Right cardiac atrium (tissue), 5 donors: Measurements from ENCODE around the gene STX16. TPM values are rescaled to one million over a fixed set of nuclear protein-coding genes. Genes with fewer than 3 reads are reported as not detected.

Source experiments
- ATAC-seq, 2 donors: fragments of 200-7000 bp; cut with Tn5 transposase; one replicate each; pipeline versions ENCODE4 v1.8.0 to v1.9.1; 2020; ENCODE audit warnings: moderate library complexity in 2 of 2, mild to moderate bottlenecking in 1 of 2
- DNase-seq, 3 donors: peaks; one replicate each; pipeline ENCODE4 v3.0.0-alpha.2; 2020
- H3K27ac ChIP-seq: one replicate; pipeline ENCODE4 v1.5.1; 2013; ENCODE audit warnings: mild to moderate bottlenecking, low read length, control low read depth, moderate library complexity
- H3K27me3 ChIP-seq: one replicate; pipeline ENCODE4 v1.6.1; 2013; ENCODE audit not compliant: control insufficient read depth, insufficient read depth
- H3K4me1 ChIP-seq: one replicate; pipeline ENCODE4 v1.6.1; 2013; ENCODE audit warnings: low read length; ENCODE audit not compliant: control insufficient read depth, insufficient read depth
- H3K4me3 ChIP-seq: one replicate; pipeline ENCODE4 v1.5.1; 2013; ENCODE audit warnings: low read length, control low read depth
- H3K9me3 ChIP-seq: one replicate; pipeline ENCODE4 v1.6.1; 2013; ENCODE audit warnings: low read length; ENCODE audit not compliant: control insufficient read depth
- WGBS: extraction: QIAGEN DNeasy Blood & Tissue Kit; methylation state at CpG from one replicate; pipeline ENCODE4 v1.1.7; 2013; 5-methylcytosine and 5-hydroxymethylcytosine counted together
- intact Hi-C, 4 donors: fragments of 100-400 bp; cut with DNase I; formaldehyde crosslinking; loops; one replicate each; pipeline versions ENCODE4 v1.11.0 to v1.14.0; 2022 to 2023
- polyA plus RNA-seq: library from polyadenylated mRNA; stranded (reverse); fragments of 200-250 nt; gene quantifications from one replicate; pipeline ENCODE4 v1.2.3, GENCODE V29; 2013
- total RNA-seq, 4 donors: library from RNA; stranded (reverse); fragmentation: NEBNext Ultra II Directional; extraction: Animal tissue kit (Norgen Biotek cat#: 25700); gene quantifications; one replicate each; pipeline ENCODE4 v1.2.1, GENCODE V29; 2021
- donor health status: healthy with polysubstance abuse.
- donor health status: DM: no; HTN: yes; CAD: no.
- donor health status: DM: no; HTN: no; CAD: no.
- donor health status: DM: no; HTN: yes; CAD: no; lungs with severe emphysema.
- donor health status: DM: yes; HTN: yes; CAD: no.

The STX16 gene
- total and polyA plus RNA-seq, 5 donors, result 28.0 to 35.0 (median 33.0) TPM

DNA sequence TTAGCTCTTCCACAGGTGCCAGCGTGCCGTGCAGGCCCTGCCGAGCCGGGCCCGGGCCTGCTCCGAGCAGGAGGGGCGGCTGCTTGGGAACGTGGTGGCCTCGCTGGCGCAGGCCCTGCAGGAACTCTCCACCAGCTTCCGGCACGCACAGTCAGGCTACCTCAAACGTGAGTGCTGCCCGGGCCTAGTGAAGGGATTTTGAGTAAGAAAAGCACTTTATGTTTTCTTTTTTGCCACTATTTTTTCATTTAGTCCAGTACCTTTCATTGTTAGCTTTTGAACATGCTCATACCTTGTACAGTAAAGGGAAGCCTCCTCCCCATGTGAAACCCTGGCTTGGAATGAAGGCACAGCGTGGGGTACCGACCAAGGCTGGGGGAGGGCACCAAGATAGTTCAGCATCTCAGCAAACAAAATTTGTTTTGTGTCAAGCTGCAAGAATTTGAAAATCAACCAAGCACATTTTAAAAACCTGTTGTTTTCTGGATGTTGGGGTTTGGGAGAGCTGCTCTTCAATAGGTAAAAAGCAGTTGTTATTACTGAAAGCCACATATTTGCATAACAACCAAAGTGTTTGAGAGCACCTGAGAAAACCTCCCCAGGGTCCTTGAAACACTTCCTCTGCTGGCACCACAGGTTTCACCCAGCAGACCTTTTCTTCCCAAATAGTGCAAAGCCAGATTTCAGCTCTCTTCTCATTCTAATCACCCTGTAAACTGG is 18.4 kb downstream of the STX16 start:
- no peak overlapping the region for H3K4me3 ChIP-seq
- no peak for DNase-seq
- intact Hi-C loops, result no loop called here
- no peak overlapping the region for H3K27ac ChIP-seq
- no peaks in the 10 kb centered on the region for H3K27me3 ChIP-seq
- 72% methylated on average over 16 of the region's 16 CpGs for WGBS
- no peaks in the 10 kb centered on the region for H3K4me1 ChIP-seq
- ATAC-seq, result no peak
- H3K9me3 ChIP-seq, result no peaks in the 10 kb centered on the region

DNA sequence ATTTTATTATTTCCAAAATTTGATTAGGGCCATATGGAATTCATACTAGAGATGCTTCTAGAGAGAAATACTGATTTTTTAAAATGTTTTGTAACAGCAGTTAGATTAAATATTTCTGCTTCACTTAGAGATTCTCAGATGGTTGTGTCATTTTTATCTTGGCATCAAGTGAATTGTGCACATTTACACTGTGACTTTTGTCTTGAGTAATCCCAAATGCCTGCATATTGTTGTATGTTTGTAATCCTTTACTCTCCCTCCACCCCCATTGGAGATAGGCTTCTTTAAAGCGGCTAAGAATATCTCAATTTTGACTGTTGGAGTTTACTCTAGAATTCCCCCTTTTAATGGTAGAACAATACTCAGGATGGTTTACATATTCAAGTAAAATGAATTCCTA is 19.0 kb downstream of the STX16 start:
- H3K27me3 ChIP-seq, result no peaks in the 10 kb centered on the region
- H3K27ac ChIP-seq, result no peak overlapping the region
- H3K9me3 ChIP-seq, result no peaks in the 10 kb centered on the region
- intact Hi-C loops, result no loop called here
- no peak overlapping the region for H3K4me3 ChIP-seq
- 82% methylated on average over 1 of the region's 1 CpG for WGBS
- DNase-seq (no peak), ATAC-seq (no peak)
- H3K4me1 ChIP-seq, result no peaks in the 10 kb centered on the region

DNA sequence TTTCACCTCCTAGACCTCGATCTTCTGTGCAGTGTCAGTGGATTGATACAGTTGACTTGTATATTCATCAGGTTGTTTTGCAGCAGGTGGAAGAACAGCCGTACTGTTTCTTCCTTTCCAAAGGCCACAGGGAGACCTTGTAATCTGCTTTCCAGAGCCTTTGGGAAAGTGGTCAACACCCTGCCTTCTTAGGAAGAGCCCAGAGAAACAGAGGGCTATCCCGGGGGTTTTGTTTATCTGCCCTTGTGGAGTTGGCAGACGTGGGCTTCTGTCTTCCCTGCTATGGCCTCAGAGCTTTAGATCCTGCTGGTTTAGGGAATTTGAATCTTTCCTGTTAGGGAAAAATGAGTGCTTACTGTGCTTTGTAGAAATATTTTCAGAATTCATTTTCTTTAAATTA is 19.6 kb downstream of the STX16 start:
- Histone ChIP-seq H3K9me3 (no peaks in the 10 kb centered on the region), H3K4me3 (no peak overlapping the region), H3K27ac (no peak overlapping the region), H3K27me3 (no peaks in the 10 kb centered on the region), H3K4me1 (no peaks in the 10 kb centered on the region)
- WGBS, result 54% methylated on average over 4 of the region's 4 CpGs
- no peak for DNase-seq
- ATAC-seq, result no peak
- intact Hi-C loops, result no loop called here

DNA sequence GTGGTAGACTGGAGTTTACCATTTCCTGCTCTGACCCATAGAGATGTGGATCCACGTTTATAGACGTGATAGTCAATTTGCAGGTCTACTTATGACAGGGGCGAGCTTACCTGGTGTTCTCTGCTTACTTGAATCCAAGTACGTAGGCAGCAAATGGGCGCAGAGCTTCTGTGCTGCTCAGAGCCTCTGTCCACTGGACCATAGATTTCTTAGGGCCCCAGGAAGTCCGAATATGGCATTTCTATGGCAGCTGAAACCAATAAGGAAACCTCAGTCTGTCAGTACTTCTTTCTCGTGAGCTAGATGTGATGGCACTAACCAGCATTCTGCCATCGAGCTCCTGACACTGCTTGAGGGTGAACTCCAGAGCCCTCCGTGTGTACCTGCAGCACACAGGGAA is 22.0 kb downstream of the STX16 start:
- DNase-seq (no peak), ATAC-seq (no peak)
- intact Hi-C loops, result no loop called here
- whole genome bisulfite sequencing, result 92% methylated on average over 9 of the region's 9 CpGs
- Histone ChIP-seq H3K9me3 (no peaks in the 10 kb centered on the region), H3K4me1 (no peaks in the 10 kb centered on the region), H3K27me3 (no peaks in the 10 kb centered on the region), H3K4me3 (no peak overlapping the region), H3K27ac (no peak overlapping the region)

DNA sequence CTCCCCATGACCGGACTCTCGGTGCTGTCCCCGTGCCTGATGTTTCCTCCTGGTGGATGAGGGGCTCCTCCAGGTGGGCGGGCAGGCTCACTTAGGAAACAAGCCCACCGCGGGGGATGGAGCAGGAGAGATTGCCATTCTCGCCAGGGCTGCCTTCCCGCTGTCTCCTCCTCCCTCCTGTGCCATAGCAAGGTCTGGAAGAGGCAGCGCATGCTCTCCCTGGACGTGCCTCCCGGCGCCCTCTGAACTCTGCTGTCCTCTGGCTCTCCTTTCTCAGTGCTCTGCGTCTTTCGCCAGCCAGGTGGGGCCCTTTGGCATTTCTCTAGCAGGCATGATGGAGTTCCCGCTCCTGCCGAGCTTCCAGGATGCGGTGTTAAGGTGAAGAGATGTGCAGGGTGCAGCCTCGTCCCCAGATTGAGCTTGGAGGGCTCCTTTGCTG is 24.1 kb downstream of the STX16 start:
- intact Hi-C loops, result no loop called here
- Histone ChIP-seq H3K27ac (no peak overlapping the region), H3K27me3 (no peaks in the 10 kb centered on the region), H3K4me1 (no peaks in the 10 kb centered on the region), H3K4me3 (no peak overlapping the region), H3K9me3 (no peaks in the 10 kb centered on the region)
- ATAC-seq, result no peak
- WGBS, result 87% methylated on average over 18 of the region's 18 CpGs
- peak in 1 of 3 donors; percentile 27 for DNase-seq

DNA sequence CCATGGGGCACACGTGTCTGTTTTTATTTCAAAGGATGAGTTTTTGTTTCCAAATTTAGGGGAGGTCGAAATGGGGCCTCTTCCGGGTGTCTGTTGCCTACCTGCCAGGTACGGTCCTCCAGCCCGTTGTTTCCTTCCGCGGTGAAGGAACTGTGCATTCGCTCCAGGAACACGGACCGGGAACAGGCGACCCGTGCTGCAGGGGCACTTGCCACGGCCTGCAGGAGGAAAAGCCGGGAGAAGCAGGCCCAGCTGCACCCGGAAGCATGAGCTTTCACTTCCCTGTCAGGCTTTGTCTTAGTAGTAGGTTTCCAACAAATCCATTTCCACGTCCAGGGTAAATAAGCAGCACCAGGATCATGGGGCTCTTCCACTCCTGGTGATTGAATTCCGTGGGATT is 24.6 kb downstream of the STX16 start:
- 89% methylated on average over 17 of the region's 17 CpGs for WGBS
- intact Hi-C loops, result no loop called here
- Histone ChIP-seq H3K27ac (no peak overlapping the region), H3K27me3 (no peaks in the 10 kb centered on the region), H3K4me3 (no peak overlapping the region), H3K9me3 (no peaks in the 10 kb centered on the region), H3K4me1 (no peaks in the 10 kb centered on the region)
- DNase-seq (no peak), ATAC-seq (no peak)

DNA sequence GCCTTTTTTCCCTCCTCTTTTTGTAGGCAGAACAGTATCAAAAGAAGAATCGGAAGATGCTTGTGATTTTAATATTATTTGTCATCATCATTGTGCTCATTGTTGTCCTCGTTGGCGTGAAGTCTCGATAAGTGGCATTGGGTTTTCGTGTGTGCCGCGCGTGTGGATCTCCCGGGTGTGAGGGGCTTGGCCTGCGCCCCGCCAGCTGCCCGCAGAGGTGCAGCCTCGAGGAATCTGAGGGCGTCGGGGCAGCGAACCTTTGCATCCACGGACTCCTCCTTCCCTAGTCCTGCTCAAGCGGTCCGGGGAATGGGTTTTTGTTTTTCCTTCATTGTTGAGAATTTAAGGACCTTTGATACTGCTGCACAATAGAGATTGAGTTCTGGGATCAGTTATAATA is 25.1 kb downstream of the STX16 start:
- Histone ChIP-seq H3K9me3 (no peaks in the 10 kb centered on the region), H3K27ac (no peak overlapping the region), H3K4me3 (no peak overlapping the region), H3K27me3 (no peaks in the 10 kb centered on the region), H3K4me1 (no peaks in the 10 kb centered on the region)
- DNase-seq (peak in 1 of 3 donors; percentile 41), ATAC-seq (no peak)
- 94% methylated on average over 19 of the region's 19 CpGs for WGBS
- intact Hi-C loops, result no loop called here

DNA sequence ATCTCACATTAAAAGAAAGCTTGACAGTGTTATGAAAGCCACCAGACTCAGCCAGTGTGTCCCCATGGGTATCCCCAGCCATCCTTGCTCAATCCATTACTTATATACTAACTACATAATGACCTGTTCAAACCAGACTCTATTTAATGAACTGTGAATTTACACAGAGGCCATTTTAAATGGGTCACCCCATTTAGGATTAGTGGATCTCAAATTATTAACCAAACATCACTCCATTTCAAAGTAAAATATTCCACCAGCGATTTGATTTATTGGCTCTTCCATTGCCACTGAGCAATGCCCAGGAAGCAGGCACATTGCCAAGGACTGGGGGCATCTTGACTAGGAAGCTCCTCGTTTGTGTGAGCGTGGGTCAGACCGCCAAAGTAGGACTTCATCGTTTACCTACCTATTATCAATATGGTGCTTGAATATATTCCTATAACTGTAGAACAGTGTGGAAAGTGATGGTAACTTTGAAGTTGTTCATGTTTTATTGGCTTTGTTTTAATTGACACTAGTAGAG is 26.1 kb downstream of the STX16 start:
- intact Hi-C loops, result no loop called here
- Histone ChIP-seq H3K27ac (no peak overlapping the region), H3K4me1 (no peaks in the 10 kb centered on the region), H3K4me3 (no peak overlapping the region), H3K27me3 (no peaks in the 10 kb centered on the region), H3K9me3 (no peaks in the 10 kb centered on the region)
- no peak for DNase-seq
- no peak for ATAC-seq
- WGBS, result 92% methylated on average over 5 of the region's 5 CpGs

DNA sequence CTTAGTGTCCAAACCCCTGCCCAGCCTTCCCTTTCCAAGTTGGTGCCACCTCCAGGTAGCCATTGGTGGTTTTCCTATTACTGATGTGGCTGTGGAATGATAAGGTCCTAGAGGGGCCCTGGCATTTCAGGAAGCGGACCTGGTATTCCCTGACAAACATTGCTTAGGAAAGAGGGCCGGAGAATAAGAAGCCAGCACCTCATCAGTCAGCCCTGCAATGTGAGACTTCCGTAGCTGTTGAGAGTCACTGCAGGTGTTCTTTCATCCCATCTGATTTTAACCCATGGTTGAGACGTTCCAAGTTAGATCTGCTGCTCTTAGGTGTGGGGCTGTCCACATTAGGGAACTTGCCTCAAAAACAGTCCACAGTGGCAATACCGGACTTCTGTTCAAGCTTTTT is 26.7 kb downstream of the STX16 start:
- H3K27me3 ChIP-seq, result no peaks in the 10 kb centered on the region
- no peaks in the 10 kb centered on the region for H3K4me1 ChIP-seq
- H3K27ac ChIP-seq, result no peak overlapping the region
- 91% methylated on average over 5 of the region's 5 CpGs for WGBS
- no peaks in the 10 kb centered on the region for H3K9me3 ChIP-seq
- ATAC-seq (no peak), DNase-seq (no peak)
- no peak overlapping the region for H3K4me3 ChIP-seq
- intact Hi-C loops, result no loop called here

DNA sequence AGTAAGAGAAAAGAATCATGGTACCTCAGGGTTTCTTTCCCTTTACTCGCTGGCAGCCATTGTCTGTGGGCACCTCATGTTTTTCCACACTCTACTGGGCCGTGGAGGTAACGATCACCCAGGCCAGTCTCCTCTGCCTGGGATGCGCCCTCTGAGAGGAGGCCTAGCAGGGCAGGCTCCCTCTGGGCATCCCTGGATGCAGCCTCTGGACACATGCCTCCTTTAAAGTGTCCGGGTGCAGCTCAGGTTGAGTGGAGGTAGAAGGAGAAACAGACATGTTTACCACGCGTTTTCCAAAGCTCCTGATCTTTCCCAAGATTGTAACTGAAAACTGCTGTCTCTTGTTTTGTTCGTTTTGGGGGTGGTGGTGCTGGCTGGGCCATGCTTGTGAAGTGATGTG is 27.7 kb downstream of the STX16 start:
- Histone ChIP-seq H3K9me3 (no peaks in the 10 kb centered on the region), H3K27ac (no peak overlapping the region), H3K4me1 (no peaks in the 10 kb centered on the region), H3K4me3 (no peak overlapping the region), H3K27me3 (no peaks in the 10 kb centered on the region)
- DNase-seq, result no peak
- intact Hi-C loops, result no loop called here
- ATAC-seq, result no peak
- WGBS, result 88% methylated on average over 8 of the region's 8 CpGs

DNA sequence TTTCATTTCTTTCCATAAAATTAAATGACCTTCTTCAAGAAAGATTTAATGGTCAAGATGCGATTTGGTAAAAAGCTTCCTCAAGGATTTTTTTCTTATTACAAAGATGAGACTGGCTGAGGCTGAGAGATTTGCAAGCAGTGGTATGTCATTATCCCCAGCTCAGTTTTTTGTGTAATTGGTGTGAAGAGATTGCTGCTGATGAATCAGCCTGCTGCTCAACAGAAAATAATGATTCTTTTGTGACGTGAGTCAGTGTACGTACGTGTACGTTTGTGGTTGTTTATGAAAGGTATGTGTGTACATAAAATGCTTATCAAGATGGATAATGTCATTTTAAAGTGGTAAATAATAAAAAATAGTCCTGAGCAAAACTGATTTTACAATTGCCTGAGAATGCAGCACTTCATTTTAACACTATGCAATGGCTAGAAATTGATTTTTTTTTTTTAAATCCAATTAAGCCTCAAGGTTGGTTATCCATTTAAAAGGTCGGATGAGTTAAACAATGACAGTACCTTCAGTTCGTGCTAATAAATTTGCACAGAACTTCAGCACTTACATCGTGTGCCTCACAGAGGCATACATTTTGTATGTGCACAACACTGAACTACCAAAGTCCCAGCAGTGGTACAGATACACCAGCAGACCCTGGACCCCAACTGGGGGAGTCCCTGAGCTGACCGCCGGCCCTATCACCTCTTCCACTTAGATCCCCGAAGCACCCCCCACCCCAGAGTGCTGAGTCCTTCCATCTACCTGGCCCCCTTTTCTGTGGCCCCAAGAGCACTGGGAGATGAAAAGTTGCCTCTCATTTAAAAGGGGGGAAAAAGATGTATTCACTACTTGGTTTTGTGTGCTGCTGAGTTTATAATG is 31.8 kb downstream of the STX16 start:
- no peak overlapping the region for H3K4me3 ChIP-seq
- intact Hi-C loops, result no loop called here
- DNase-seq (no peak), ATAC-seq (no peak)
- no peaks in the 10 kb centered on the region for H3K9me3 ChIP-seq
- H3K27ac ChIP-seq, result no peak overlapping the region
- WGBS, result 89% methylated on average over 11 of the region's 11 CpGs
- no peaks in the 10 kb centered on the region for H3K27me3 ChIP-seq
- H3K4me1 ChIP-seq, result no peaks in the 10 kb centered on the region
